Fibroblast of lung (primary cell): ENCODE results near the gene RALA. TPM values are rescaled to one million over a fixed set of nuclear protein-coding genes. Genes with fewer than 3 reads are reported as not detected.

Experiments
- DNase-seq, 2 donors: peaks; one replicate each; pipeline versions ENCODE4 v3.0.0 to v3.0.0-alpha.2; 2010; ENCODE audit warnings: low read depth in 2 of 2
- H2AFZ ChIP-seq: 2 replicates; pipeline ENCODE4 v1.5.1; 2012; ENCODE audit warnings: low read length, control low read depth, inconsistent platforms
- H3K27ac ChIP-seq: 2 replicates; pipeline ENCODE4 v1.5.1; 2011; ENCODE audit warnings: low read length, control low read depth; ENCODE audit not compliant: insufficient read depth
- H3K27me3 ChIP-seq: 2 replicates; pipeline ENCODE4 v1.5.1; 2011; ENCODE audit warnings: mild to moderate bottlenecking, low read length; ENCODE audit not compliant: control insufficient read depth, insufficient read depth
- H3K36me3 ChIP-seq: 2 replicates; pipeline ENCODE4 v1.5.1; 2011; ENCODE audit warnings: low read length; ENCODE audit not compliant: control insufficient read depth, insufficient read depth
- H3K4me1 ChIP-seq: 2 replicates; pipeline ENCODE4 v1.5.1; 2011; ENCODE audit warnings: low read length; ENCODE audit not compliant: control insufficient read depth, insufficient read depth; ENCODE audit errors: extremely low read depth
- H3K4me2 ChIP-seq: 2 replicates; pipeline ENCODE4 v1.5.1; 2011; ENCODE audit warnings: low read length, control low read depth; ENCODE audit not compliant: insufficient read depth; ENCODE audit errors: extremely low read depth
- H3K4me3 ChIP-seq, 4 experiments: fragments of 200-600 bp in 1 of 4; sonication (generic) in 1 of 4; replicated peaks in 1 of 4; 2 replicates each; pipeline ENCODE4 v1.5.1; 2011 to 2016; ENCODE audit warnings: low read length in 4 of 4, low read depth in 3 of 4, mild to moderate bottlenecking in 3 of 4, control low read depth in 2 of 4, inconsistent platforms in 1 of 4, mixed read lengths in 1 of 4; ENCODE audit not compliant: insufficient read depth in 1 of 4; ENCODE audit errors: control extremely low read depth in 1 of 4
- H3K79me2 ChIP-seq: 2 replicates; pipeline ENCODE4 v1.5.1; 2012; ENCODE audit warnings: mild to moderate bottlenecking, low read length, inconsistent platforms; ENCODE audit not compliant: control insufficient read depth, insufficient read depth
- H3K9ac ChIP-seq: 2 replicates; pipeline ENCODE4 v1.5.1; 2011; ENCODE audit warnings: mild to moderate bottlenecking, low read length, control low read depth; ENCODE audit not compliant: insufficient read depth
- H3K9me3 ChIP-seq: 2 replicates; pipeline ENCODE4 v1.5.1; 2012; ENCODE audit warnings: low read depth, low read length; ENCODE audit not compliant: control insufficient read depth, insufficient read depth
- H4K20me1 ChIP-seq: 2 replicates; pipeline ENCODE4 v1.5.1; 2011; ENCODE audit warnings: low read length; ENCODE audit not compliant: control insufficient read depth, insufficient read depth; ENCODE audit errors: extremely low read depth
- EZH2 ChIP-seq: IDR thresholded peaks from 2 replicates; pipeline ENCODE4 v1.5.1; 2012; ENCODE audit warnings: low read length, control low read depth, mild to moderate bottlenecking; ENCODE audit errors: missing control alignments
- polyA plus RNA-seq, 2 donors: library from polyadenylated mRNA; depleted of rRNA in 1 of 2; stranded (reverse) in 1 of 2; unstranded in 1 of 2; fragments of >200 nt; gene quantifications; 2 replicates each; pipeline ENCODE4 v1.2.1, GENCODE V29; 2011 to 2012; ENCODE audit warnings: missing spikeins in 1 of 2
- total RNA-seq: library from RNA; depleted of rRNA; stranded (reverse); fragments of >200 nt; gene quantifications from 2 replicates; pipeline ENCODE4 v1.2.1, GENCODE V29; 2014
- TF ChIP-seq, protein P1 (sequence below), 2 donors: IDR thresholded peaks in 1 of 2; conservative IDR thresholded peaks in 1 of 2; 1 replicate in 1 of 2; 2 replicates in 1 of 2; pipeline ENCODE4 v1.5.1; 2011 to 2012; ENCODE audit warnings: low read length in 2 of 2, control low read depth in 1 of 2, inconsistent platforms in 1 of 2, low read depth in 1 of 2, mild to moderate bottlenecking in 1 of 2

The RALA gene
- total and polyA plus RNA-seq, 2 donors (not counting 1 experiment from before 2014, with no cell fraction given): 46.1 to 50.9 TPM

DNA sequence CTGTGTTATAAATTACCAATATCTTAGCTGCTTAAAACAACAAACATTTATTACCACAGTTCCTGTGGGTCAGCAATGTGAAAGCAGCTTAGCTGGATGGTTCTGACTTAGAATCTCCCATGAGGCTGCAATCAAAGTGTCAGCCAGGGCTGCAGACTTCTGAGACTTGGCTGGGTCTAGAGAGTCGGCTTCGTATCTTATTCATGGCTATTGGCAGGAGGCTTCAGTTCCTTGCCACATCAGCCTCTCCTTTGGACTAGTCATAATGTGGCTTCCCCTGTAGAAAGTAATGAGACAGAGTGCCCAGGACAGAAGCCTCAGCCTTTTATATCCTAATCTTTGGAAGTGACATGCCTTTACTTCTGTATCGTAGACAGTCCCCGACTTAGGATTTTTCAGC, 27.3 kb downstream of the RALA start:
- Histone ChIP-seq H3K4me3 (peak overlapping the region in 1 of 4 experiments; percentile 11), H3K36me3 (peaks cover 2% of the 10 kb centered on the region), H3K27me3 (no peaks in the 10 kb centered on the region), H3K79me2 (peaks cover 73% of the 10 kb centered on the region), H4K20me1 (no peaks in the 10 kb centered on the region), H2AFZ (no peak overlapping the region), H3K9ac (no peak overlapping the region), H3K4me2 (peak overlapping the region; percentile 36), H3K4me1 (peaks cover 13% of the 10 kb centered on the region), H3K27ac (peak overlapping the region; percentile 57), H3K9me3 (no peaks in the 10 kb centered on the region)
- DNase-seq: peak; percentile 78 to 87
- no peak for TF ChIP-seq EZH2
- TF ChIP-seq, protein P1, sequence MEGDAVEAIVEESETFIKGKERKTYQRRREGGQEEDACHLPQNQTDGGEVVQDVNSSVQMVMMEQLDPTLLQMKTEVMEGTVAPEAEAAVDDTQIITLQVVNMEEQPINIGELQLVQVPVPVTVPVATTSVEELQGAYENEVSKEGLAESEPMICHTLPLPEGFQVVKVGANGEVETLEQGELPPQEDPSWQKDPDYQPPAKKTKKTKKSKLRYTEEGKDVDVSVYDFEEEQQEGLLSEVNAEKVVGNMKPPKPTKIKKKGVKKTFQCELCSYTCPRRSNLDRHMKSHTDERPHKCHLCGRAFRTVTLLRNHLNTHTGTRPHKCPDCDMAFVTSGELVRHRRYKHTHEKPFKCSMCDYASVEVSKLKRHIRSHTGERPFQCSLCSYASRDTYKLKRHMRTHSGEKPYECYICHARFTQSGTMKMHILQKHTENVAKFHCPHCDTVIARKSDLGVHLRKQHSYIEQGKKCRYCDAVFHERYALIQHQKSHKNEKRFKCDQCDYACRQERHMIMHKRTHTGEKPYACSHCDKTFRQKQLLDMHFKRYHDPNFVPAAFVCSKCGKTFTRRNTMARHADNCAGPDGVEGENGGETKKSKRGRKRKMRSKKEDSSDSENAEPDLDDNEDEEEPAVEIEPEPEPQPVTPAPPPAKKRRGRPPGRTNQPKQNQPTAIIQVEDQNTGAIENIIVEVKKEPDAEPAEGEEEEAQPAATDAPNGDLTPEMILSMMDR (conservative IDR thresholded peaks at IDR 0.05 in 1 of 2, IDR thresholded peaks at IDR 0.05 in 1 of 2; ENCODE audit: low read depth in 1 of 2, low read length in 2 of 2): no peak

DNA sequence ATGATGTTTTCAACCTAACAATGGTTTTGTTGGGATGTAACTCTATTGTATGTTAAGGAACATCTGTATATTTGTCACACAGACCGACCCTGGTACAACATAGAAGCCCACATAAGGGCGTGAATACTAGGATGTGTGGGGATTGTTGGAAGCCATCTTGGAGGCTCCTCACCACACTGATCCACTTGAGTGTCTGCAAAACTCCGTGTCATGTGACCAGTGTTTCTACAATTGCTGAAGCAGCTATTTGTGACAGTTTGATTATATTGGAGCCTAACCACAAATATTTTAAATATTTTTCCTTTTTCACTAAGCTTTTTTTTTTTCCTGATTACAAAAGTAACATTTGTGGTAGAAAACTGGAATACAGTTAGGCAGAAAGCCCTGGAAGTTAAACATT, 27.9 kb downstream of the RALA start:
- Histone ChIP-seq H3K4me2 (peak overlapping the region; percentile 36), H3K27ac (peak overlapping the region; percentile 57), H3K4me3 (peak overlapping the region in 1 of 4 experiments; percentile 18)

DNA sequence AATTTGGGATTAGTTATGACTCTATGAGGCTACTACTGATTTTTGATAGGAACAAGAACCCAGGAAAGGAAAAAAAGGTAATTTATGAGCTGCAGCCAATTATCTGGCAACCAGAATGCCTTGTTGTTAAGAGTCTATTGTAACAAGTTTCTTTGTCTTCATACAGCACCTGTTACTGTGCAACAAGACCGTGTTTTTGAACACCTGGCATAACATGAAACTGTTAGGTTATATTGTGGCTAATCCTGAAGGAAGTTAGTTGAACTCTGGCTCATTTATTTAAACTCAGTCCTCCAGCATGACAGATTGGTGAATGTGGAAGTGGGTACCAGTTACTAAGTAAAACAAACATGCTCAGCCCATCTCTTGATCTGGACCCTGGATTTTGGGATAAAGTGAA, 33.0 kb downstream of the RALA start:
- H3K27ac ChIP-seq: no peak overlapping the region
- peaks cover 70% of the 10 kb centered on the region for H3K79me2 ChIP-seq
- H3K4me1 ChIP-seq: peaks cover 9% of the 10 kb centered on the region
- TF ChIP-seq, protein P1 (conservative IDR thresholded peaks at IDR 0.05 in 1 of 2, IDR thresholded peaks at IDR 0.05 in 1 of 2; ENCODE audit: low read depth in 1 of 2, low read length in 2 of 2): no peak
- TF ChIP-seq EZH2: no peak
- H2AFZ ChIP-seq: no peak overlapping the region
- no peaks in the 10 kb centered on the region for H4K20me1 ChIP-seq
- H3K36me3 ChIP-seq: no peaks in the 10 kb centered on the region
- DNase-seq: no peak
- no peaks in the 10 kb centered on the region for H3K27me3 ChIP-seq
- H3K9me3 ChIP-seq: no peaks in the 10 kb centered on the region
- H3K9ac ChIP-seq: no peak overlapping the region
- no peak overlapping the region for H3K4me3 ChIP-seq
- H3K4me2 ChIP-seq: no peak overlapping the region

More for the DNA sequence above, 27.9 kb downstream of the RALA start:
- peak; percentile 80 to 82 for DNase-seq
- Histone ChIP-seq H4K20me1 (no peaks in the 10 kb centered on the region), H3K27me3 (no peaks in the 10 kb centered on the region), H2AFZ (no peak overlapping the region), H3K4me1 (peaks cover 13% of the 10 kb centered on the region), H3K36me3 (peaks cover 2% of the 10 kb centered on the region), H3K9ac (no peak overlapping the region), H3K9me3 (no peaks in the 10 kb centered on the region), H3K79me2 (peaks cover 74% of the 10 kb centered on the region)
- TF ChIP-seq EZH2: no peak
- TF ChIP-seq, protein P1 (conservative IDR thresholded peaks at IDR 0.05 in 1 of 2, IDR thresholded peaks at IDR 0.05 in 1 of 2; ENCODE audit: low read depth in 1 of 2, low read length in 2 of 2): no peak
